ENCODE results near the gene COMMD1.
"Not testable (repeated sequence)": the region's sequence is repeated elsewhere in the genome, so short reads cannot be mapped to it uniquely, and the experiment has no call there.

COMMD1 gene

GRCh38 chr2:62143696-62144095 is 238.2 kb downstream of the COMMD1 start:
- DNase-seq: no peak

- no peak for DNase-seq
Observed at GRCh38 chr2:62144689-62145477, 239.4 kb downstream of the COMMD1 start.

- no peak for DNase-seq
Observed at GRCh38 chr2:62145478-62146100, 240.1 kb downstream of the COMMD1 start.

GRCh38 chr2:62146790-62147189 is 241.3 kb downstream of the COMMD1 start:
- DNase-seq: not testable (repeated sequence)

GRCh38 chr2:62147610-62148301 is 242.3 kb downstream of the COMMD1 start:
- no peak for DNase-seq

GRCh38 chr2:62149708-62150107 is 244.2 kb downstream of the COMMD1 start:
- no peak for DNase-seq

GRCh38 chr2:62150597-62151305 is 245.3 kb downstream of the COMMD1 start:
- DNase-seq: no peak

GRCh38 chr2:62151306-62151638 is 245.8 kb downstream of the COMMD1 start:
- no peak for DNase-seq

GRCh38 chr2:62152000-62152399 is 246.5 kb downstream of the COMMD1 start:
- DNase-seq: no peak

GRCh38 chr2:62156861-62157496 is 251.5 kb downstream of the COMMD1 start:
- no peak for DNase-seq

GRCh38 chr2:62158444-62159121 is 253.1 kb downstream of the COMMD1 start:
- no peak for DNase-seq

GRCh38 chr2:62160691-62161090 is 255.2 kb downstream of the COMMD1 start:
- DNase-seq: not testable (repeated sequence)

GRCh38 chr2:62163106-62163831 is 257.8 kb downstream of the COMMD1 start:
- DNase-seq: no peak

- DNase-seq: no peak
Observed at GRCh38 chr2:62163834-62164233, 258.4 kb downstream of the COMMD1 start.

GRCh38 chr2:62175728-62176127 is 270.3 kb downstream of the COMMD1 start:
- no peak for DNase-seq

- DNase-seq: no peak
Observed at GRCh38 chr2:62176801-62177200, 271.3 kb downstream of the COMMD1 start.

- no peak for DNase-seq
Observed at GRCh38 chr2:62177392-62178049, 272.0 kb downstream of the COMMD1 start.

GRCh38 chr2:62178741-62179271 is 273.3 kb downstream of the COMMD1 start:
- no peak for DNase-seq

GRCh38 chr2:62180975-62181374 is 275.5 kb downstream of the COMMD1 start:
- no peak for DNase-seq

- DNase-seq: no peak
Observed at GRCh38 chr2:62181843-62182242, 276.4 kb downstream of the COMMD1 start.

All from NCI-H1930 (cell line).